A673 (cell line): ENCODE results near the gene MAML3.

Source experiments
- CTCF ChIP-seq: fragments of 300-800, 200-600 bp; sonication (generic); conservative IDR thresholded peaks from 2 replicates; pipeline ENCODE4 v1.5.1; 2017; ENCODE audit warnings: low read depth, mild to moderate bottlenecking, antibody characterized with exemption, low read length, moderate library complexity, mixed read lengths
- EZH2 ChIP-seq: fragments of 200-600 bp; sonication (generic); IDR thresholded peaks from 2 replicates; pipeline ENCODE4 v1.6.1; 2017; ENCODE audit warnings: borderline replicate concordance, low read depth, mild to moderate bottlenecking, mixed read lengths, antibody characterized with exemption, low read length; ENCODE audit not compliant: poor library complexity, severe bottlenecking

GRCh38 chr4:139859876-139860275 lies 294.1 kb downstream of the MAML3 start:
- TF ChIP-seq EZH2 (no peak), CTCF (no peak)
